HEK293T (cell line): ENCODE results near the gene SMC1B.

Source experiments
- FOXK2 ChIP-seq: fragments of 450-650 bp; IDR thresholded peaks from 2 replicates; pipeline ENCODE4 v1.6.1; 2016; ENCODE audit warnings: mild to moderate bottlenecking
- SP1 ChIP-seq: fragments of 450-650 bp; IDR thresholded peaks from 2 replicates; pipeline ENCODE4 v1.6.1; 2017

- TF ChIP-seq SP1 = no peak
- no peak for TF ChIP-seq FOXK2
These were observed 16.0 kb upstream of the SMC1B start for GRCh38 chr22:45429424-45429823.
